GM18502 (cell line): ENCODE data around the gene POU1F1.
"Not testable (repeated sequence)": the region's sequence is repeated elsewhere in the genome, so short reads cannot be mapped to it uniquely, and the experiment has no call there.

ENCODE experiments used
- ATAC-seq: cut with Tn5 transposase; IDR thresholded peaks from one replicate; pipeline ENCODE4 v1.9.1; 2021; ENCODE audit warnings: mild to moderate bottlenecking; ENCODE audit not compliant: unreplicated experiment, poor library complexity

Gene POU1F1, protein sequence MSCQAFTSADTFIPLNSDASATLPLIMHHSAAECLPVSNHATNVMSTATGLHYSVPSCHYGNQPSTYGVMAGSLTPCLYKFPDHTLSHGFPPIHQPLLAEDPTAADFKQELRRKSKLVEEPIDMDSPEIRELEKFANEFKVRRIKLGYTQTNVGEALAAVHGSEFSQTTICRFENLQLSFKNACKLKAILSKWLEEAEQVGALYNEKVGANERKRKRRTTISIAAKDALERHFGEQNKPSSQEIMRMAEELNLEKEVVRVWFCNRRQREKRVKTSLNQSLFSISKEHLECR

GRCh38 chr3:87276484-87276883, at the start of gene POU1F1:
Gene POU1F1, minus strand, starts transcription at chr3:87276584. Its CDS starts 122 bp downstream, at chr3:87276462.
- no peak for ATAC-seq

- ATAC-seq, result no peak
These were observed 48.2 kb upstream of the POU1F1 start for GRCh38 chr3:87324609-87325008.

GRCh38 chr3:87320756-87321626, 44.6 kb upstream of the POU1F1 start:
- no peak for ATAC-seq

DNA sequence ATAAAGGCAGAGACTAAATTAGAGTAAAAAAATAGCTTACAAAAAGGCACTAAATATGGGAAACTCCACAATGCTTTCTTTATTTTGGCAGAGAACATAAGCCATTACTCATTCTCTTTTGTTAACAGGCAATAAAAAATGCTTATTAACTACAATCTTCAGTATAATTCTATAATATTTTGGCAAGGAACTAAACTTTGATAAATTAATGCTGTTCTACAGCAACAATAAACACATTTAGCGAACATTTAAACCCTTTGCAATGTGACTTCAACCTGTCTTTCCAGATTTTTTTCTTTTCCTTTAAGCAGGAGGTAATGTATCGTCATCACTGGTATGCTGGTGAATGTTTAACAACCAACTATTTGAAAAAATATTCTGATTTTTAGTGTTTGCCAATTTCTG, 42.2 kb upstream of the POU1F1 start:
- ATAC-seq, result no peak

DNA sequence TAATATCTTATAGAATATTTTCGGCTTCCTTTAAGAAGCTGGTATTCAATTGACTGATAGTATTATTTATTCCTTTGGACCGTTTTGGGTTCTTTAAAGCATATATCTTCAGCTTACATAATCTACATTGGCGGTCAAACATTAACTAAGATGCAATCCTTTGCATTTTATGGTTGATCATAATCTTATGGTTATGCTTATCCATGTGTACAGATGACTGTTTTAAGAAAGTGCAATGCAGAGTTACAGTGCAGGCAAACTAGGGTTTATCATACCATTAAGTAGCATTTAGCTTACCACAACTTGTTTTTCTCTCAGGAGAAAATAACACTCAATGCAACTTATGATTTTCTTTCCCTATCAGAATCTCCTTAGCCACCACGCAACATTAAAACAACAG, 41.4 kb upstream of the POU1F1 start:
- no peak for ATAC-seq

- ATAC-seq, result no peak
These were observed 37.3 kb upstream of the POU1F1 start for GRCh38 chr3:87313641-87314040.

- no peak for ATAC-seq
These were observed 34.9 kb upstream of the POU1F1 start for GRCh38 chr3:87311309-87311708.

- ATAC-seq, result no peak
These were observed 33.2 kb upstream of the POU1F1 start for GRCh38 chr3:87309601-87310000.

DNA sequence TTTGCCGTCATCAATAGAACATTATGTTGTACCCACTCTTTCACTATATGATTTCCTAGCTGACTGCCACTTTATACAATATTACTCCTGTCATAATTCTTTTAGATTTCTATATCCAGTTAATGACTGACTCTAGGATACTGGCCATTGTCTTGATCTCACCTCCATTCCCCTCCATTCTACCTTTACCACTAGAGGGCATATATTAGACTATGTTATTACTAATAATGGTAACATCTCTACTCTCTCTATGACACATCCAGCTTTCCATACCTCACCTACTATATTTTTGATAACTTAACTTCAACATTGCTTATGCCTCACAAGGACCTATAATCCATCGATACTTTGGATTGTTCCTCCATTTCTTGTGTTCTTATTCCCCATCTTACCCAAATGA, 31.4 kb upstream of the POU1F1 start:
- ATAC-seq, result peak; percentile 84

DNA sequence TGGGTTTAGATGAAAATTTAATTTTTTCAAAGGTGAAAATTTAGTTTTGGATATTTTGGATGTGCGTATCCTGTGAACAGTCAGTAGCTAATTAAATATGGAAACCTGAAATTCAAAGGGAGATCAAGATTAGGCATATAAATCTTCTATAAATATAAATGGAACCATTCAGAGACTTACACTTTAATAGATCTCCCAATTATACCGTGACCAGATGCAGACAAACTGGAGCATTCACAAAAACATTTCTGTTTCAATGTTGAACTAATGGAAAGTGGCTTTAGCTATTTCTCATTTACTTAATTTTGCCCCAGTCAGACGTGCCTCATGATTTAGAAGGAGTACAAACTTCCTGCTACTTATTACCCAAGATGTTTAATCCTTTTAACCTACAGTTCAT, 29.1 kb upstream of the POU1F1 start:
- no peak for ATAC-seq

DNA sequence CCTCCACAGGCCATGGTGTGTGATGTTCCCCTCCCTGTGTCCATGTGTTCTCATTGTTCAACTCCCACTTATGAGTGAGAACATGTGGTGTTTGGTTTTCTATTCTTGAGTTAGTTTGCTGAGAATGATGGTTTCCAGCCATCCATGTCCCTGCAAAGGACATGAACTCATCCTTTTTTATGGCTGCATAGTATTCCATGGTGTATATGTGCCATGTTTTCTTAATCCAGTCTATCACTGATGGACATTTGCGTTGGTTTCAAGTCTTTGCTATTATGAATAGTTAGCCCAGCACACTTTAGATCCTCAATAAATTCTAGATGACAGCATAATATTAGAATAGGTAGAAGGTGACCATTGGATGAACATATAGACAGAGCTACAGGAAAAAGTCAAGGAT, 28.6 kb upstream of the POU1F1 start:
- ATAC-seq, result not testable (repeated sequence)

GRCh38 chr3:87298111-87298718, 21.8 kb upstream of the POU1F1 start:
- peak; percentile 89 for ATAC-seq

- no peak for ATAC-seq
These were observed 12.1 kb upstream of the POU1F1 start for GRCh38 chr3:87288446-87288845.

DNA sequence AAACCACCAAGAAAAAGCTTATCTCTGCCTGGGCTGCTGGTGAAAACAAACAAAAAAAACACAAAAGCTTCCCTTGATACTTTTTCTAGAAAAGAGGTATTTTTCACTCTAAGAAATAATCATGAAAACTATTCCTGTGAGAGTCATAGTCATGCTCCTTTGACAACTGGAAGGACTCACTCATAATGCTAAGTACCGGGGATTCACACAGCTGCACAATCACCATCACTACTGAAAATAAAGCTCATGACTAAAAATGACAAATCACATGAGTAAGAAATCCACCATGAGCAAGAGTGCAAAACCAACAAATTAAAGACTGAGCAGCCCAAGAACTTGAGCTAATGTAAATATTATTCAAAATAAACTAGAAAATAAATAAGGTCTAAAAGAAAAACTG, 10.6 kb upstream of the POU1F1 start:
- ATAC-seq, result peak; percentile 86

- peak; percentile 80 for ATAC-seq
These were observed 3.6 kb downstream of the POU1F1 start for GRCh38 chr3:87272718-87273341.

DNA sequence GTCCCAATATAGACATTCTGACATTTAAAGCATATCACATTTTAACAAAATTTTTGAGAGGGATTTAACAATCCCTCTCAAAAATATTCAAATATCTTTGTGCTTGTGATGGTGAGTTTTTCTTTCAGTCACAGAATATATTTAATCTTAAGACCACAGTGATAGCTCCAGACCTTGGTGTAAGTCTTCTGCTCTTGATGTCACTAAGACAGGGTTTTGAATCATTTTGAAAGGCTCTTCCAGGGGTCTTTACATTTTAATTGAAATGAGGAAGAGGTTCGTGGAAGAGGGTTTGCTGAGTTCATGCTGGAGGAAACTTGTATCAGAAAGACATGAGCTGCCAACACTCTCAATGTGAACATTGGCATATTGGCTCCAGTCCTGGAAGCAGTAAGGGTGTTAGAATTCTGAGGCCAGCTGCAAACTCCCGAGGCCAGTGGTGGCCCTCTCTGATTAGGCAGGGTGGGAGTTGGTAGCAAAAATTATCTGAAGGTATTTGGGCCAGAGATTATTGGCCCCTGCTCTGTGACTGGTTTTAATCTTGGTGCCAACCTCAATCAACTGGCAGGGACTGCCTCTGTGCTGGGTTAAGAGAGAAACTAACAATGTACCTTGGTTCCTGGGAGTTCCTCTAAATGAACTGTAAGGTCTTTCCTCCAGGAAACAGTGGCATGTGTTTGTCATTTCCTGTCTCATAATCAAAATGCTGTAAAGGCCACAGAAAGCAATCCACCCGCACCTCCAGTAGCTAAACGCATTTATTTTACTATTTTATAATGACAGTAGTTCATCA, 5.3 kb downstream of the POU1F1 start:
- ATAC-seq, result no peak

DNA sequence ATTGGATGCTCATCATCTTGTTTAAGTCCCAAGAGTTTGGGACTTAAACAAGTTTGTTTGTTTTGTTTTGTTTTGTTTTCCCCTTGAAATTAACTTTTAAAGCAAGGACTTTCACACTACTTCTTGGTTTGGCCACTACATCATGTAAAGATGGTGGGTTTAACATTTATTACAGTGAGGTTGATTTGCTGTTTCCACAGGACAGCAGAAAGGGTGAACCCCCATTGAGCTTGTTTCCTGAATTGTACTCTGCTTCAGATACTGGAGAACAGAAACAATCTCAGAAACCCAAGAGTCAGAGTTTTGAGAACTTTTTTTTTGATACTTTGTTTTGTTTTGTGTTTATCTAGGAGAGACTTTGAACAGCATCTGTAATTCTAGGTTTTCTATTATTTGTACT, 6.7 kb downstream of the POU1F1 start:
- no peak for ATAC-seq

DNA sequence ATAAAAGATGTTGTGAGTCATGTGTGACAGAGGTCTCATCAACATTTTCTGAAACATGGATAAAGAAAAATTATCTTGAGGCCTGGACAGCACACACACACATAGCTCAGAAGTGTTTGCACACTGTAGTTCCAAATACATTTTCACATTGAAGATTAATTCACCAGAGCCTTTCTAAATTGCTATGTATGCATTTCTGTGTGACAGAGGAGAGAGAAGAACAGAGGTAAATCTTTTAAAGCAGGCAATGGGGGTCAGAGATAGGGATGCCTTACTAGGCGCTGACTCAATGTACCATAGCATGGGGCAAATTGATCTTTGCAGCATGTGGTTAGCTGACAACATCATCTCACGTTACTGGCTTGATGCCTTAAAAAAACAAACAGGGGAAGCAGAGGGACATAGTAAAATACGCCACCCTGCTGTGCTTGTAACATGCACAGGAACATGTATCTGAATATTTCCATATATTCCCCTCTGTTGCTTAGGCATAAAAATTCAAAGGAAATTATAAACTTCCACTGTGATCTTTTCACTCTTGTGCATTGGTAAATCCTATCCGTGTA, 7.7 kb downstream of the POU1F1 start:
- no peak for ATAC-seq

DNA sequence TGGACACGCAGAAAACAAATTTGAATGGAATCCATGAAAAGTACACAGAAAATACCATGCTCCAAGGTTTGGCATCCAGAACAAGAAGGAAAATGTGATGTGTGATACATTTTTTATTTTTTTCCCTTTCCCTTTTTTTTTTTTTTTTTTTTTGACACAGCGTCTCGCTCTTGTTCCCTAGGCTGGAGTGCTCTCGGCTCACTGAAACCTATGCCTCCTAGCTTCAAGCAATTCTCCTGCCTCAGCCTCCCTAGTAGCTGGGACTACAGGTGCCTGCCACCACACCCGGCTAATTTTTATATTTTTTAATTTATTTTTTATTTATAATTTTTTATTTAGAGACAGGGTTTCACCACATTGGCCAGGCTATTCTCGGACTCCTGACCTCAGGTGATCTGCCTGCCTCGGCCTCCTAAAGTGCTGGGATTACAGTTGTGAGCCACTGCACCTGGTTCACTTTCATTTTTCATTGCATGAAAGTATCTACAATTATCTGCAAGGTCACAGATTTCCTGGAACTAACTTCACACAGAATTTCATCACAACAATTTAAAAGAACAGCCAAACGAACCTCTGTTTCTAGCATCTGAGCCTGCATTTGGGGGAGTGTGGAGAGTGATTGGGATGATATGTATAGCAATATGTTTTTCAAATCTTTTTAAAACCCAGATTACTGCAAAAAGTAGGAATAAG, 8.3 kb downstream of the POU1F1 start:
- ATAC-seq, result no peak
